Fibroblast of pulmonary artery (primary cell): ENCODE data around the gene TMEM33.

Experiments used
- DNase-seq: peaks from one replicate; pipeline ENCODE4 v3.0.0-alpha.2; 2010; ENCODE audit warnings: low read depth
- H3K4me3 ChIP-seq: replicated peaks from 2 replicates; pipeline ENCODE4 v1.5.1; 2011; ENCODE audit warnings: low read depth, mild to moderate bottlenecking, control low read depth, low read length, moderate library complexity
- TF ChIP-seq, protein P1 (sequence below): IDR thresholded peaks from 2 replicates; pipeline ENCODE4 v1.5.1; 2011; ENCODE audit warnings: mild to moderate bottlenecking, control low read depth, low read length, inconsistent platforms; ENCODE audit errors: missing control alignments

Gene TMEM33, protein sequence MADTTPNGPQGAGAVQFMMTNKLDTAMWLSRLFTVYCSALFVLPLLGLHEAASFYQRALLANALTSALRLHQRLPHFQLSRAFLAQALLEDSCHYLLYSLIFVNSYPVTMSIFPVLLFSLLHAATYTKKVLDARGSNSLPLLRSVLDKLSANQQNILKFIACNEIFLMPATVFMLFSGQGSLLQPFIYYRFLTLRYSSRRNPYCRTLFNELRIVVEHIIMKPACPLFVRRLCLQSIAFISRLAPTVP

DNA sequence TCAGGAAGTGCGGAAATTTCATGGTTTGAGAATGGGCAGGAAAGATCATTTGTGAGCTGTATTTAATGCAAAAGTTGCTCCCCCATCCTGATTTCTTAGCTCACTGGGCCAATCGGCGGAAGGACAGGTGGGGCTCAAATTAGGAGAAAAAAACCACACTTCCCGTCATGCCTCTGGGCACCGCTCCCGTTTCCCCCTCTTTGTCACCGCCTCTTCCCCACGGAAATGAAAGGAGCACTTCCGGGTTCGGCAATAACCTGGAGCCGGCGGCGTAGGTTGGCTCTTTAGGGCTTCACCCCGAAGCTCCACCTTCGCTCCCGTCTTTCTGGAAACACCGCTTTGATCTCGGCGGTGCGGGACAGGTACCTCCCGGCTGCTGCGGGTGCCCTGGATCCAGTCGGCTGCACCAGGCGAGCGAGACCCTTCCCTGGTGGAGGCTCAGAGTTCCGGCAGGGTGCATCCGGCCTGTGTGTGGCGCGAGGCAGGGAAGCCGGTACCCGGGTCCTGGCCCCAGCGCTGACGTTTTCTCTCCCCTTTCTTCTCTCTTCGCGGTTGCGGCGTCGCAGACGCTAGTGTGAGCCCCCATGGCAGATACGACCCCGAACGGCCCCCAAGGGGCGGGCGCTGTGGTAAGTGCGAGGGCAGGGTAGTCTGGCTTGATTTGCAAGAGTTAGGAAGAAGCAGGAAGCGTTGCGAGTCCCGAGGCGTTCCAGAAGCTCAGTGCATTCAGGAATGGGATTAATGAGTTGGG is at the start of gene TMEM33:
Gene TMEM33, plus strand, starts transcription at position 529 of the 751 bp plus-strand sequence. Its CDS starts 56 bp downstream, at position 585.
- H3K4me3 ChIP-seq, result peak within 1 kb of the TSS; percentile 97
- TF ChIP-seq, protein P1, sequence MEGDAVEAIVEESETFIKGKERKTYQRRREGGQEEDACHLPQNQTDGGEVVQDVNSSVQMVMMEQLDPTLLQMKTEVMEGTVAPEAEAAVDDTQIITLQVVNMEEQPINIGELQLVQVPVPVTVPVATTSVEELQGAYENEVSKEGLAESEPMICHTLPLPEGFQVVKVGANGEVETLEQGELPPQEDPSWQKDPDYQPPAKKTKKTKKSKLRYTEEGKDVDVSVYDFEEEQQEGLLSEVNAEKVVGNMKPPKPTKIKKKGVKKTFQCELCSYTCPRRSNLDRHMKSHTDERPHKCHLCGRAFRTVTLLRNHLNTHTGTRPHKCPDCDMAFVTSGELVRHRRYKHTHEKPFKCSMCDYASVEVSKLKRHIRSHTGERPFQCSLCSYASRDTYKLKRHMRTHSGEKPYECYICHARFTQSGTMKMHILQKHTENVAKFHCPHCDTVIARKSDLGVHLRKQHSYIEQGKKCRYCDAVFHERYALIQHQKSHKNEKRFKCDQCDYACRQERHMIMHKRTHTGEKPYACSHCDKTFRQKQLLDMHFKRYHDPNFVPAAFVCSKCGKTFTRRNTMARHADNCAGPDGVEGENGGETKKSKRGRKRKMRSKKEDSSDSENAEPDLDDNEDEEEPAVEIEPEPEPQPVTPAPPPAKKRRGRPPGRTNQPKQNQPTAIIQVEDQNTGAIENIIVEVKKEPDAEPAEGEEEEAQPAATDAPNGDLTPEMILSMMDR, result no peak
- peak; percentile 86 for DNase-seq

DNA sequence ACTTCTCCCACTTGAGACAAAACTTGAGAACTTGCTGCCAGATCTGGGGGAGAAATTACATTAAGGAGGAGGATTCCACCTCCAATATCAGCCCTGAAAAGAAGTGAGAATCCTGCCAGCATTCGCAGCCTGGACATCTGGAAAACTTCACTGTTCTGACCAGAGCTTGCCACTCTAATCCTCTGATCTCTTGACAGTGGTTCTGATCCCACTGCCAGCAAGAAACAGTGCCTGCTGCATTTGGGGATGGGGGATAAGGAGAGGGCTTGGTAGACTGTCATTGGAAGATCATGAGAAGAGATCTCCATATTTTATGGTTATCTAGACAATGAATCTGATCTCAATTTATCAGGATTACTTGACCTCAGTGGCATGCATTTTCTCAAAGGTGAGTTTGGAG is 49.8 kb upstream of the TMEM33 start:
- no peak for DNase-seq
- H3K4me3 ChIP-seq, result no peak overlapping the region
- TF ChIP-seq, protein P1, result no peak

DNA sequence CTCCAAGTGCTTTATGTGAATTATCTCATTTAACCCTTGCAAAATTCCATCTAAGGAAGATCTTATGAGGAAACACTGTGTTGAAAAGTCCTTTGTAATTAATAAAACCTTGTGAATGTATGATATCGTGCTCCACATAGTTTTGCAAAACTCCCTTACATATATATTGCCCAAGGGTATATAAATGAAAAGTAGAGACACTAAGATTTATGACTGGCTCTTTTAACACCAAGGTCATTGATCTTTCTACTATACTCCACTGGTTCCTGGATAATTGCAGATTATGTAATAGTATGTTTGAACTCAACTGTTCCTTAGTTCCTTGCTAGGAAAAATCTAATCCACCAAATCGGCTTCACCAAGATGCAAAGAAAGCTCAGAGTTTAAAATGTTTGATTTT is 48.0 kb upstream of the TMEM33 start:
- TF ChIP-seq, protein P1, result no peak
- DNase-seq, result no peak
- no peak overlapping the region for H3K4me3 ChIP-seq

DNA sequence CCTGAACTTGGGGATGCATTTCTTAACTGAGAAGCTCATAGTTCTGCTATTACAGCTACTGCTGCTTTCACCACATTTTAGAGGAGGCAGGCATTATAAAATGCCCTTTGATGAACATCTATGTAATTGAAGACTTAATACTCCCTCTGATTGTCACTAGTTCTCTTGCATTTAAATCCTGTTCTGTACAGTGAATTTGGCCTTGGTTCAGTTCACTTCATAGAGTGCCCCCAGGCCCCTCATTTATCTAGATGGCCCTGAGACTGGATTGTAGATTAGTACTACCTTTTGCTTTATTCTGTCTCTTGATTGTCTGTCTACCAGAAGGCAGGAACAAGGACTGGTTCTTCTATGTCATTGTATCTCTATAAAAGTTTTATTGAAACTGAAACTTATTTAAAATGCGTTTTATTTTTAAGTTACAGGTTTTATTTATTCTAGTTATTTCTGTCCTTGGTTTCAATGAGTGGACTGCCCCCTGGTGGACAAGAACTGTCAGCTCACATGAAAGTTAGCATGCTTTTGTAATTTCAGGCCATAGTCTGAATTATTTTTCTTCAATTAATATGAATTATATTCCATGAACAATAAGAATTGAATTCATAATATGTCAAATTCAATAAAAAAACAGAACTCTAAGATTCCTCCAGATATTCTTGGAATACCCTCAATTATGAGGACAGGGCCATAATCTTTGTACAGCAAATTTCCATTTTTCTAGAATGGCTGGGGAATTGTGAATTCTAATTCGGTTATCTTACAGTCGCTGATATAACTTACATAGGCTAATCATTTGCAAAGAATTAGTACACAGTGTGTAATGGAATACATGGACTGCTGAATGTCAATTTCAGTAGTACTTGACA is 47.2 kb upstream of the TMEM33 start:
- no peak overlapping the region for H3K4me3 ChIP-seq
- peak; percentile 77 for DNase-seq
- TF ChIP-seq, protein P1, result peak; percentile 94

DNA sequence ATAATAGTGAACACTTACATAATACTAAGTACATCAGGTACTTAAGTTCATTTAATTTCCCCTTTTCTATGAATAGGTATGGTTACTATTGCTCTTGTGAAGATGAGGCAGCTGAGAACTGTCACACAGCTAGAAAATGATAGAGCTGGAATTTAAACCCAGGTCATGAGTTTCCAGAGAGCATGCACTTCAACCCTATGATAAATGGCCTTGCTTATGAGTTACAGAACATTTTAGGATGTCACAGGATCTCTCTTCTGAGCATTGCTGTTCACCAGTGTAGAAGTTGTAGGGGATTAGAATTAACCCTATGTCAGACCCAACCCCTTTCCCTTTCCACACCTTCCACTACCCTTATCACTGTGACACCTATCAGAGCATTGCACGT is 46.5 kb upstream of the TMEM33 start:
- H3K4me3 ChIP-seq, result no peak overlapping the region
- no peak for DNase-seq
- TF ChIP-seq, protein P1, result no peak

DNA sequence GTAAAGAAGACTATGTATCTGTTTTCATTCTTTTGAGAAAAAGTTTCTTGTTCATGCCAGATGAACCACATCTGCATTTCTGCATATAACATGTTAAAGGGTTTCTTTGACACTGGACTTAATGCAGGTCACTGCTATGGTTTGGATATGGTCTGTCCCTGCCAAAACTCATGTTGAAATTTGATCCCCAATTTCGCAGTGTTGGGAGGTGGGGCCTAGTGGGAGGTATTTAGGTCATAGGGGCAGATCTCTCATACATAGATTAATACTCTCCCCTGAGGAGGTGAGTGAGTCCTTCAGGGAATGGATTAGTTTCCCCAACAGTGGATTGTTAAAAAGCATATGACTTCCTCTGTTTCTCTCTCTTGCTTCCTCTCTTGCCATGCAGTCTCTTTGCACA is 45.9 kb upstream of the TMEM33 start:
- DNase-seq, result no peak
- no peak overlapping the region for H3K4me3 ChIP-seq
- TF ChIP-seq, protein P1, result no peak
